SIG-M5 treated with dmso at 0.1 percent for 504 hours (cell line): Measurements from ENCODE around the gene FOXN1.
"Not testable (repeated sequence)": the region's sequence is repeated elsewhere in the genome, so short reads cannot be mapped to it uniquely, and the experiment has no call there.

Experiments
- DNase-seq: peaks from one replicate; lab custom pipeline; 2025; ENCODE audit not compliant: unreplicated experiment; lab: John Stamatoyannopoulos, UW

FOXN1 gene

GRCh38 chr17:28499684-28500357, 6.3 kb upstream of the FOXN1 start:
- no peak for DNase-seq

GRCh38 chr17:28500712-28501379, 5.3 kb upstream of the FOXN1 start:
- DNase-seq: no peak

GRCh38 chr17:28501421-28502284, 4.5 kb upstream of the FOXN1 start:
- DNase-seq: no peak

- no peak for DNase-seq
Observed at GRCh38 chr17:28503420-28503819, 2.7 kb upstream of the FOXN1 start.

- DNase-seq: no peak
Observed at GRCh38 chr17:28506763-28507487, 777 bp downstream of the FOXN1 start.

GRCh38 chr17:28507567-28508203, 1.5 kb downstream of the FOXN1 start:
- no peak for DNase-seq

- no peak for DNase-seq
Observed at GRCh38 chr17:28508211-28508724, 2.1 kb downstream of the FOXN1 start.

- DNase-seq: peak; percentile 56
Observed at GRCh38 chr17:28509789-28510188, 3.6 kb downstream of the FOXN1 start.

GRCh38 chr17:28511858-28512461, 5.8 kb downstream of the FOXN1 start:
- no peak for DNase-seq

- DNase-seq: no peak
Observed at GRCh38 chr17:28513476-28513875, 7.3 kb downstream of the FOXN1 start.

- DNase-seq: no peak
Observed at GRCh38 chr17:28514561-28515002, 8.4 kb downstream of the FOXN1 start.

GRCh38 chr17:28515518-28515917, 9.4 kb downstream of the FOXN1 start:
- DNase-seq: no peak

- peak; percentile 87 for DNase-seq
Observed at GRCh38 chr17:28518132-28518531, 12.0 kb downstream of the FOXN1 start.

- no peak for DNase-seq
Observed at GRCh38 chr17:28518578-28518977, 12.4 kb downstream of the FOXN1 start.

GRCh38 chr17:28519236-28519635, 13.1 kb downstream of the FOXN1 start:
- no peak for DNase-seq

GRCh38 chr17:28520687-28521086, 14.5 kb downstream of the FOXN1 start:
- no peak for DNase-seq

- no peak for DNase-seq
Observed at GRCh38 chr17:28521311-28522085, 15.3 kb downstream of the FOXN1 start.

GRCh38 chr17:28522281-28522680, 16.1 kb downstream of the FOXN1 start:
- not testable (repeated sequence) for DNase-seq

GRCh38 chr17:28523186-28523585, 17.0 kb downstream of the FOXN1 start:
- DNase-seq: no peak
